Urothelium cell line (cell line): Measurements from ENCODE around the gene INCENP.

Experiments
- DNase-seq: peaks from one replicate; pipeline ENCODE4 v3.0.0; 2011; ENCODE audit warnings: low spot score, mixed read lengths
- FAIRE-seq: peaks from 2 replicates; lab custom pipeline; 2011; peaks lifted over from hg19 to GRCh38; lab: Jason Lieb, UNC

The INCENP gene

DNA sequence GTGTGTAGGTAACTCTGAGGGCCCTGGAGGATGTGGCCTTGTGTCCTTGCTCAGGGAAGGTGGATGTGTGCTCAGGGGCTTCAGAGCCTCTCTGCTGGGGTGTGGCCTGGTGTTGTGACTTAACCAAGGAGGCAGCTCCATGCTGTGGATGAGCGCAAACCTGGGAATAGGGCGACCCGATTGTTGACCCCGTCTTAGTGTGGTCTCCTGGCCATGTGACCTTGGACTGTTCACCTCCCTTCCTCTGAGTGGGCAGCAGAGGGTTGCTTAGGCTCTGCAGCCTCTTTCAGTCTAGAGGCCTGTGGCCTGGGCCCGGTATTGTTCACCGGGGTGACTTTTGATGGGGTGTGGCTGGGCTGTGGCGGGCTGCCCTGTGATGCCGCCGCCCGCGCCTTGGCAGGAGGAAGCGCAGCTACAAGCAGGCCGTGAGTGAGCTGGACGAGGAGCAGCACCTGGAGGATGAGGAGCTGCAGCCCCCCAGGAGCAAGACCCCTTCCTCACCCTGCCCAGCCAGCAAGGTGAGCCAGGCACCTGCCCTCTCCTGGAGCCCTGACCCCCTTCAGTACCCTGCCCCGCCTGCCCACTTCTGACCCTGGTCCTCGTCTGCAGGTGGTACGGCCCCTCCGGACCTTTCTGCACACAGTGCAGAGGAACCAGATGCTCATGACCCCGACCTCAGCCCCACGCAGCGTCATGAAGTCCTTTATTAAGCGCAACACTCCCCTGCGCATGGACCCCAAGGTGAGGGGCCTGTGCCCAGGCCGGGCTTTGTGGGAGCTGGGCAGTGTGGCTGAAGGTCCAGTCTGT, 16.7 kb downstream of the INCENP start:
- FAIRE-seq (no peak), DNase-seq (no peak)

DNA sequence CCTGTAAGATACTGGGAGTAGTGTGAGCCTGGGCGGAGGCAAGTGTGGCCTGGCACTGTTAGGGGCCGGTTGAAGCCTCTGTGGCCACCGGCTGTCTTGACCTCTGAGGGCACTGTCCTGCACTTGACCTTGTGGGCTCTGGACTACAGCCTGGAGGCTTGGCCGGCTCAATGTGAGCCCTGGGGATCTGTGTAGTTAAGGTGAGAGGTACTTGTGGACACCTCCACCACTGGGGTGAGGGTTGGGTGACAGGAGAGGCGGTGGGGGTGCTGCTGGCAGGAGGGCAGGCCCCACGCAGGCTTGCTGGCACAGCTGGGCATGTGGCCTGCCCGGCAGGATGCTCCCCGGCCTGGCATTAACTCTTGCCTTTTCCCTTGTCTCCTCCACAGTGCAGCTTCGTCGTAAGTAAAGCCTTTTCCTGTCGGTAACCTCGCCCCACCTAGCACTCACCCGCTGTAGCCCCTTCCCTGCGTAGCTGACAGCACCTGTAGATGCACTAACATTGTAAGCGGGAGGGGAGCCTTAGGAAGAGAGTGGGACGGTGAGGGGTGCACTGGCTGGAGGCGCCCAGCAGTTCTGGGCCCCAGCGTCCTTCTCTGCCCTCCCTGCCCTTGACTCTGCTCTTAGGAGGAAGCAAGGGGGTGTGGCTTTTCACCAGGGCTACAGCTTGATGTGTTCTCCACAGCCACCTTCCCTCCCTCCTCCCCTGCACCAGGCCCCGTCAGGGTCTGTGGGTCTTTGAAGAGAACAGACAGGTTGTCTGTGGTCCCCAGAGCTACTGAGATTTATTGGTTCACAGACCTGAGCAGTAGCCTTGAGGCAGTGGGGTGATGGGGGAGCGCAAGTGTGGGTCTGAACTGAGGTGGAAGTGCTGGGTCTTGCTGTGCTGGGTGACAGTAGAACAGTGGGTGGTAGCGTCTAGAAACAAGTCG, 17.6 kb downstream of the INCENP start:
- FAIRE-seq (no peak), DNase-seq (no peak)

DNA sequence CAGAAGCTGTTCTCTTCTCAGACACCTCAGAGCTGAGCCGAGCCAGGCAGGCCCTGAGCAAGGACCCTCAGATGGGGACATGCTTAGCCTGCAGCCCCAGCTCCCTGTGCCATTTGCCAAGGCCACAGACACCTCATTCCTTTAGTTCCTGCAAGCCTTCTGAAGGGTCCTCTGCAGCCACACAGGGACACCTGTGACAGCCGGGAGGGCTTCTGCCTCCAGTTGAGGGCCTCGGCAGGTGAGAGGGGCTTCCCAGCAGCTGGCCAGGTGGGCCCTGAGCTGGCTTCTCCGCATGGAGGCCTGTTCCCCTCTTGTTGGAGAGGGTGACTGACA, 18.2 kb downstream of the INCENP start:
- DNase-seq: no peak
- no peak for FAIRE-seq

DNA sequence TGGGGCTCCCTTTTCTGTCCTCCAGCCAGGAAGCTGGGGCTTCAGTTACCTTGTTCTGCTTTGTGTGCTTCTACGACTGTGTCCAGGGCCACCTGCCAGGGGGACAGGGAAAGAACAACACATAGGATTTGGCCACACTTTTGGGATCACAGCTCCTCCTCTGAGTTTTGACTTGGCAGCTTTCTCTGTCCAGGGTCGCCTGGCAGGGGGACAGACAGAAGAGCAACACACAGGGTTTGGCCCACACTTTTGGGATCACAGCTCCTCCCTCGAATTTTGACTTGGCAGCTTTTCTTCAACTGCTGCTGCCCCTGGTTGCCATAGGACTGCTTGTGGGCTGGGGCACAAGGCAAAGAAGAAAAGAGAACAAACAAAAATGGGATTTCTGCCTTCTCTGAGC, 19.1 kb downstream of the INCENP start:
- DNase-seq: no peak
- FAIRE-seq: no peak

DNA sequence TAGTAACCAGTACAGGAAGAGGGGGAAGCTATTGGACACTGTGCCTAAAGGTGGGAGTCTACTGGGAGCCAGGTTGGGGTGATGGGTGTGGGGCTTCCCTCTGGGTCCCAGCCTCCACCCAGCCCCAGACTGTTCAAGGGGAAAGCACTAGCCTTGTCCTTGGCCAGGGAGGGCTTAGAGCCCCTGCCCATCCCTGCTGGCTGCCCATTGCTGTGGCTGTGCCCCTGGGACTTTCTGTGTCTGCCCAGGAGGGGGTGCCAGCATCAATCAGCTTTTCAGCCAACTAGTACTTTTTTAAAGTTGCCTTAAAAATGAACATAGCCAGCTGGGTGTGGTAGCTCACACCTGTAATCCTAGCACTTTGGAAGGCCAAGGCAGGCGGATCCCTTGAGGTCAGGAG, 19.9 kb downstream of the INCENP start:
- no peak for FAIRE-seq
- no peak for DNase-seq

DNA sequence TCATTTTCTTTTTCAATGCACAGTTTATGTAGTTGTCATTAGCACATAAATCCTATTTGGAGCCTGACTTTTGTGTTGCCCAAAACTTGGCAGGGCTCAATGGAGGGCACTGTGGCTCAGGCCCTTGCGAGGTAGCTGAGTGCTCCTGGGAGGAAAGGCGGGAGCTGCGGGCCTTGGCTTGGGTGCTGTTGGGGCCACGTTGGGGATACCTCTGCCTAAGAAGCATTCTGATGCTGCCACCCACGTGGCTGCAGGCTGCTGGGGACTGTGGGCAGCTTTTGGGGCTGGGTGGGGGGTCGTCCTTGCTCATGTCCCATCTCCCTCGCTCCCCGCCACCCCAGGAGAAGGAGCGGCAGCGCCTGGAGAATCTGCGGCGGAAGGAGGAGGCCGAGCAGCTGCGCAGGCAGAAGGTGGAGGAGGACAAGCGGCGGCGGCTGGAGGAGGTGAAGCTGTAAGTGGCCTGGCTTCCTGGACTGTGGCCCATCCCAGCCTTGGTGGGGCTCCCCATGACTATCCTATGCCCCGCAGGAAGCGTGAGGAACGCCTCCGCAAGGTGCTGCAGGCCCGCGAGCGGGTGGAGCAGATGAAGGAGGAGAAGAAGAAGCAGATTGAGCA, 20.9 kb downstream of the INCENP start:
- FAIRE-seq: no peak
- DNase-seq: no peak

DNA sequence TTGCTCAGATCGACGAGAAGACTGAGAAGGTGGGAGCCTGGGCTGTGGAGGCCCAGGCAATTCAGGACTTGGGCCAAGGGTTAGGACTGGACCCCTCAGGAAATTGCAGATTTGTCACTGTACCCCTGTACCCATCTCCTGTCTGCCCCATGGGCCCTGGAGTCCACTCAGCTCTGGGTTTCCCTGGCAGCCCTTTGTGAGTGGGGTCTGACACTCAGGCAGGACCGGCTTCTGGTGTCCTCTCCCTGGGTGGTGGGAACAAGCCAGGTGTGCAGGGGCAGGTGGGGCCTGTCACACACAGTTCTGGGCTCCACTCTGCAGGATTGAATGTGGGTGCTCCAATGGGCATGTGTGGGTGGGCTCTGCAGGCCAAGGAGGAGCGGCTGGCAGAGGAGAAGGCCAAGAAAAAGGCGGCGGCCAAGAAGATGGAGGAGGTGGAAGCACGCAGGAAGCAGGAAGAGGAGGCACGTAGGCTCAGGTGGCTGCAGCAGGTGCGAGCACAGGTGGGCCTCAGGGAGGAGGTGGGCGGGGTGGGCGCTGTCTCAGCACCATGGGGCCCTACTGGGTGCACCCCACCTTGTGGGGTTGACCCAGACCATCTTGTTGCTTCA, 21.6 kb downstream of the INCENP start:
- no peak for FAIRE-seq
- DNase-seq: no peak

DNA sequence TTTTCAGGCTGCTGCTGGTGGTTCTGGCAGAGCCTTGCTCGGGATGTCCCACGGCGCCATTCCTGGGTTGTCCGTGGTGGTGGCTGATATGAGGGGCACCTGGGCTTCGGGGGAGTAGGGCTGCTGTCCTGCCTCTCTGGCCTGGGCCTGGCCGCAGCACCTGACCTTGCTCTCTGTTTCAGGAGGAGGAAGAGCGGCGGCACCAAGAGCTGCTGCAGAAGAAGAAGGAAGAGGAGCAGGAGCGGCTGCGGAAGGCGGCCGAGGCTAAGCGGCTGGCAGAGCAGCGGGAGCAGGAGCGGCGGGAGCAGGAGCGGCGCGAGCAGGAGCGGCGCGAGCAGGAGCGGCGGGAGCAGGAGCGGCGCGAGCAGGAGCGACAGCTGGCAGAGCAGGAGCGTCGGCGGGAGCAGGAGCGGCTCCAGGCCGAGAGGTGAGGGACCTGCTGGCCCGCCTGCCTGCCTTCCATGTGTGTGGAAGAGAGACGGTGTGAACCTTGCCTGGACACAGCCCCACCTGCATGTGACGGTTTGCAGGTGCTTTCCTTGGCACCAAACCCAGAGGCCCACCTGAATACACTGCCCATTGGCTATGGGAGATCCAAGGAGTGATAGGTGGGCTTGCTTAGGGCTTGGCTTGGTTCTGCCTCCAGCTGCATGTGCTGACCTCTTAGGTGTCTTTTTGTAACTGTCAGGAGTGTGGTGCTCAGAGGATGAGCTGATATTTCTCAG, 22.8 kb downstream of the INCENP start:
- no peak for DNase-seq
- no peak for FAIRE-seq

DNA sequence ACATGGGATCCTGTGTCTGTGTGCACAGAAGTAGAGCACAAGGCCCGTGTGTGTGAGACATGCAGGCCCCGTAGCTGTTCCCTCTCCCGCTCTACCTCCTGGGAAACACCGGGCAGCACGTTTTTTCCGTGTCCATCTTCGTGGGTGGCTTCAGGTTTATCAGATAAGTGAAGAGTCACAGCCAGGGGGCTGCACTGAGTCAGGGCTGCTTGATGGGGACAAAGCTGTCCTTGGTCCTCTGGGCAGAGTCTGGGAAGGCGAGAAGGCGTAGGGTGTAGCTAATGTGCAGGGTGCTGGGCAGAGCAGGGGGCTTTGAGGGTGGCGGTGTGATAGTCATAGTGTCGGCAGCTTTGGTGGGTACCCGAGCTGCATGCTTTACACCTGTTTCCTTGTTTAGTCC, 23.7 kb downstream of the INCENP start:
- DNase-seq (no peak), FAIRE-seq (no peak)

DNA sequence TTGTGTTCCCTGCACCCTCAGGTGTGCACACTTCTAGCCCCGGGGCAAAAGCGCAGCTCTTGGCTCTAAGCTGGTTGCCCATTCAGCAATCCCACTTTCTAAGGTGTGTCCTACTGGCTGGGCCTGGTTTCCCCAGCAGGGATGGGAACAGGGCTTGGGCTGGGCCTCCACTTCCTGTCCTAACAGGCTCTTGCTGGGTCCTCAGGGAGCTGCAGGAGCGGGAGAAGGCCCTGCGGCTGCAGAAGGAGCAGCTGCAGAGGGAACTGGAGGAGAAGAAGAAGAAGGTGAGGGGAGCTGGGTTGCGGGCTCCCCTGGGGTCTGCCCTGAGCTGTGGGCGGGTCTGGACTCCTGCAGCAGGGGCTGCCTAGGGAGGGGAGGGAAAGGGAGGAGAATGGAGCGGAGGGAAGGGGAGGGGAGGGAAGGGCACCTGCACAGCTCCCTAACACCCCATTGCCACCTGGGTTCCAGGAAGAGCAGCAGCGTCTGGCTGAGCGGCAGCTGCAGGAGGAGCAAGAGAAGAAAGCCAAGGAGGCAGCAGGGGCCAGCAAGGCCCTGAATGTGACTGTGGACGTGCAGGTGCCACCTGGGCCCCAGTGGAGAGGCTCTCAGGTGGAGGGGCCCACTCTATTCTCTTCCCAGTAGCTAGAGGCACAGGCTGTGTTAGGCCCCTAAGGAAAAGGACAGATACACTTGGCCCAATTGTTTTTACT, 24.6 kb downstream of the INCENP start:
- FAIRE-seq (no peak), DNase-seq (no peak)

DNA sequence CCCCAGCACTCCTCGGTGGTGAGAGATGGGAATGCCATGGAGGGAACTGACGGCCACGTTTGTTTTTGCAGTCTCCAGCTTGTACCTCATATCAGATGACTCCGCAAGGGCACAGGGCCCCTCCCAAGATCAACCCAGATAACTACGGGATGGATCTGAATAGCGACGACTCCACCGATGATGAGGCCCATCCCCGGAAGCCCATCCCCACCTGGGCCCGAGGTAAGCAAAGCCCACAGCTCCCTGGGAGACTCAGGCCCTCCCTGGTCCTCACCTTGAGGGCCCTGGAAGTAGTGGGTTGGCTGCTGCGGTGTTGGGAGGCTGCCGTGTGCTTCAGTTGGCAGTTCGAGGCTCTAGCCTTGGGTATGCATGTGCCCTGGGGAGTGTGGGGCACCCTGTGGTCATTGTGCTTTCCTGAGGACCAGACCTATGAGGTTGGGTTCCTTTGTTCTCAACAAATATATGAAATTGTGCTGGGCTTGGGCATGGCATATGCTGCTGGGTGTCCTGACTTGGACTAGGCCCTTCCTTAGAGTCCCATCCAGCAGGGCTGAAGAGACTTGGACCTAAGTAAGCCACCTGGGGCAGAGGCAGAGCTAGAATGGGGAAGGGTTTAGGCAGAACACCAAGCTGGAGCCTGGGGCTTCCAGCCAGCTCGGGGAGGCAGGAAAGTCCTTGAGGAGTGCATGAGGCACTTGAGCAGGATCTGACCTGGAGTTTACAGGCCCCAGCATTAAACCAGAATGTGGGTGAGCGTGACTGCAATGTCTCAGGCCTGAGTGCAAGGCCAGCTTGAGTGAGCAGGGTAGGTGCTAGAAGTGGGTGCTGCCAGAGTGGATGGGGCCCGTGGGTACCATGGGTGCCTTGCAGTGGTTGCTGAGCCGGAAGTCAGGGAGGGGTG, 26.4 kb downstream of the INCENP start:
- FAIRE-seq (no peak), DNase-seq (no peak)

DNA sequence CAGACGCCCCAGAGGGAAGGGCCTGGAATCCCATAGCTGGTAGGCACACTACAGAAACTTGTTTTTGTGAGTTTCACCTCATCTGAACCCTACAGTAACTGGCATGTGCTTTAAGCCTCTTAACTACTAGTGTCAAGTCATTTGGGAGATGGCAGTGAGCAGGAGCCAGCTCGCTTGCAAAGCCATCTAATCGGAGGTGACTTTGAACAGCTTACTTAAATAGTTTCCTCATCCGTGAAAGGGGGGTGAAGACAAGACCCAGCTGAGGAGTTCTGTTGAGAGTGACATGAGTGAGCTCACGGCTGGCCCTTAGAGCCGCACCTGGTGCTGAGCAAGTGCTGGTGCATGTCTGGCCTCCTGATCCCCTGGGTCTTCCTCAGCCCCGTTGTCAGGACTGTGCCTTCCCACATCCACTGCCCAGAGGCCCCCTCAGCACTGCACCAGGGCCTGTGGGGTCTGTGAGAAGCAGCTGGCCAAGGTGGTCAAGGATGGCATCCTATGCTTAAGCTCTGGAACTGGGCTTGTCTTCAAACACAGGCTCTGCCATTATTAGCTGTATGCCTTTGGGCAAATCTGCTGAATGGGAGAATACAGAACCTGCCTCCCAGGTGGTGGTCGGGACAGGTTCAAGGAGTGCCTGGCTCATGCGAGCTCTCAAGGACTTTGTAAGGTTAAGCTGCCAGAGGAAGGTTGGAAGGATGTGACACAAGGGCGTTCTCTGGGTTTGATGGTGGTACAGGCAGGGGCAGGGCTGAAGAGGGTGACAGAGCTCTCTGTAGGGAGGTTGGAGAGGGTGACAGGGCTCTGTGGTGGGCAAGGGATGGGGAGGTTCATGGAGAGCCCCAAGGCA, 27.3 kb downstream of the INCENP start:
- FAIRE-seq: no peak
- no peak for DNase-seq

DNA sequence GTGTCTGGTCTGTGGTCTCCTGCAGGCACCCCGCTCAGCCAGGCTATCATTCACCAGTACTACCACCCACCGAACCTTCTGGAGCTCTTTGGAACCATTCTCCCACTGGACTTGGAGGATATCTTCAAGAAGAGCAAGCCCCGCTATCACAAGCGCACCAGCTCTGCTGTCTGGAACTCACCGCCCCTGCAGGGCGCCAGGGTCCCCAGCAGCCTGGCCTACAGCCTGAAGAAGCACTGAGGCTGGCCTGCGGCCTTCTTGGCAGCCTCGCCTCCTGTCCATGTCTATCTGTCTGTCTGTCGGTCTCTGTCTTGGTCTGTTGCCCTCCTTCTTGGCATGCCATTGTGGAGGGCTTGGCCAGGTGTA, 27.9 kb downstream of the INCENP start:
- no peak for FAIRE-seq
- DNase-seq: no peak

DNA sequence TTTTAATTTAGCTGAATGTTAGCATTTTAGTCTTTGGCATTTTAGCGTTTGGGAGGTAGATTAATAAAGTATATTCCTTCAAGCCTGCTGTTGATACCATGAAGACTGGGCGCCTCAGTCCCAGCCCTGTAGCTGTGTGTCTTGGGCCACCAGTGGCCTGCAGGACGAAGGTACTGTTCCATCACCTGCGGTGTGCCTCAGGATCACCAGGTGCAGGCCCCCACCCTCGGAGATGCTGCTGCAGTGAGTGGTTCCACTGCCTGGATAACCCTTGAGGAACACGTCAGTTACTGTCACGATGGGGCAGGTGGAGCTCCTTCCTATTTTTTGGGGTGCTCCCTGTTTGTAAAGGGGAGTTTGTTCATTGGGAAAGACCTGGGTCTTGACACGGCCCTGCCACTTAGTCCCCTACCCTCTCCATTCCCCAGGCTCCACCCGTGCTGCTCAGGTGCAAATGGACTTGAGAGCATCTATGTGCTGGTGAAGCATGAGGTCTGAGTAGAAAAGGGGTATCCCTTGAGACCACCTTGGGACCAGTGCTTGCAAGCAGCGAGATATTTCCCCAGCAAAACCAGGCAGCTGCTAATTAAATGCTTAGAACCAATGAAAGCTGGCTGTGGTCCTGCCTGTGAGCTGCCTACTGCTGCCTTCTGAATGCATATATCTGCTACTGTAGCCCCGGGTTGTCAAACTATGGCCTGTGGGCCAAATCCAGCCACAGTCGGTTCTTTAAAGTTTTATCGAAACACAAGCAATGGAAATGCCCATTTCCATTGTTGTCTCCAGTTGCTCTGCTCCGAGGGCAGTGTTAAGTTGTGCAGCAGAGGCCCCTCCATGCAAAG, 28.7 kb downstream of the INCENP start:
- no peak for FAIRE-seq
- no peak for DNase-seq

DNA sequence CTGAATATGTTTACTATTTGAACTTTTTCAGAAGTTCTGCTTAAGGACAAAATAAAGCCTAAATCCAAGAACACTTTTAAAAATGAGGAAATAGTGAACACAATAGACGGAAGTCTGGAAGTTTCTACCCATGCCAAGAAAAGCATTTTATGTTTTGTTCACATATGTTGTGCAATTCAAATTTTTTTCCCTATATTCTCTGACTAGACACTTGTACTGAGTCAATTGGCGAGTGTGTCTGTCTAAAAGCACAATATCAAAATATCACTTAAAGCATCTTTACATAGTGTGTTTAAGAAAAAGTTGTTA, 29.2 kb downstream of the INCENP start:
- DNase-seq (no peak), FAIRE-seq (no peak)

DNA sequence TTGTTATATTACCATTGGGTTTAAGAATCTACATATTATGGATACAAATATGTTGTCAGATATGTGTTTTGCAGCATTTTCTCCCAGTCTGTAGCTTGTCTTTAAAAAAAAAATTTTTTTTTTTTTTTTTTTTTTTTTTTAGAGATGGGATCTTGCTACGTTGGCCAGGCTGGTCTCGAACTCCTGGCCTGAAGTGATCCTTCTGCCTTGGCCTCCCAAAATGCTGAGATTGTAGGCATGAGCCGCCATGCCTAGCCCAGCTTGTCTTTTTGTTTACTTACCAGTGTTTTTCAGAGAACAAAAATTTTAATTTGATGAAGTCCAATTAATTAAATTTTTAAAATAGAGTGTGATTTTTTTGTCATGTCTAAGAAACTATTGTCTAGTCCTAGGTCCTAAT, 29.8 kb downstream of the INCENP start:
- DNase-seq (no peak), FAIRE-seq (no peak)

DNA sequence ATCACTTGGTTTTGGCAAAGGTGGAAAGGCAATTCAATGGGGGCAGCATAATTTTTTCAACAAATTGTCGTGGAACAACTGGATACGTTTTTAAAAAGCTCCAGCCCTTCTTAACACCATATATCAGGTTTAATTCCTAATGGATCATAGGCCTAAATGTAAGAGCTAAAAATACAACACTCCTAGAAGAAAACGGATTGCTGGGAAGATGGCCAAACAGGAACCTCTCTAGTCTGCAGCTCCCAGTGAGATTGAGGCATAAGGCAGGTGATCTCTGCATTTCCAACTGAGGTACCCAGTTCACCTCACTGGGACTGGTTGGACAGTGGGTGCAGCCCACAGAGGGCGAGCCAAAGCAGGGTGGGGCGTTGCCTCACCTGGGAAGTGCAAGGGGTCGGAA, 33.8 kb downstream of the INCENP start:
- no peak for FAIRE-seq
- no peak for DNase-seq

DNA sequence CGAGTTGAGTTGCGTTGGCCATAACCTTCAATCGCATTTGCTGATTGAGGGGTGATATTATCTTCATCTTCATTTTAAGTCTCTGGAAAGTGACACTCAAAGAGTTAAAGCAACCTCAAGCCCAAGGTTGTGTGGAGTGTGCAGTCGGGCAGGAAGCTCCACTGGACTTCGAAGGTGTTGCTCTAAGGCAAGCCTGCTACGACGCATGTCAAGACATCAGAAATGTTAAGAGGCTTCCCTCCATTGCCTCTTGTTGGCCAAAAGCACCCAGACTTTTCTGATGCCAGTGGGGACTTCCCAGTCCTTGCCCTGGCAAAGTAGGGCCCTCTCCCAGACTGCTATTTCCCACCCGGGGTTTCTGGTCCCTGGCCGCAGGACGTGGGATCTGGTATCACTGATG, 42.6 kb downstream of the INCENP start:
- FAIRE-seq (no peak), DNase-seq (no peak)
